Activated CD4-positive, alpha-beta memory T cell treated with anti-CD3 and anti-CD28 coated beads for 36 hours (primary cell): ENCODE results near the gene RING1. TPM values are rescaled to one million over a fixed set of nuclear protein-coding genes. Genes with fewer than 3 reads are reported as not detected.

ENCODE experiments used
- CTCF ChIA-PET: fragments of 350-600 bp; sonication (Branson Sonifier 250); formaldehyde crosslinking; loops from one replicate; lab custom pipeline; 2021; ENCODE audit warnings: antibody characterized with exemption, inconsistent platforms; lab: Charles Lee
- POLR2A ChIA-PET: fragments of 350-600 bp; sonication (Branson Sonifier 250); formaldehyde crosslinking; loops from one replicate; lab custom pipeline; 2021; ENCODE audit warnings: antibody characterized with exemption; lab: Charles Lee
- DNase-seq: peaks from one replicate; pipeline ENCODE4 v3.0.0-alpha.2; 2020
- H3K27ac Mint-ChIP-seq: one replicate; pipeline ENCODE4 v1.8.0; 2021; ENCODE audit warnings: mixed read lengths
- H3K27me3 Mint-ChIP-seq: one replicate; pipeline ENCODE4 v1.8.0; 2021; ENCODE audit warnings: mixed read lengths
- H3K36me3 Mint-ChIP-seq: one replicate; pipeline ENCODE4 v1.8.0; 2021; ENCODE audit warnings: mixed read lengths
- H3K4me1 Mint-ChIP-seq: one replicate; pipeline ENCODE4 v1.8.0; 2021; ENCODE audit warnings: low read depth, mixed read lengths
- H3K4me3 Mint-ChIP-seq: one replicate; pipeline ENCODE4 v1.8.0; 2021; ENCODE audit warnings: mild to moderate bottlenecking, mixed read lengths
- H3K9me3 Mint-ChIP-seq: one replicate; pipeline ENCODE4 v1.8.0; 2021; ENCODE audit warnings: mixed read lengths
- intact Hi-C: fragments of 100-400 bp; cut with micrococcal nuclease; formaldehyde crosslinking; loops from one replicate; pipeline ENCODE4 v1.15.1; 2023
- total RNA-seq, 2 experiments: library from RNA; stranded (reverse); gene quantifications; one replicate each; pipeline ENCODE4 v1.2.3, GENCODE V29; 2021

RING1 gene
- total RNA-seq, 2 experiments from 2014 or later, result 25.4 to 28.4 TPM

GRCh38 chr6:33167374-33168283 lies 40.7 kb upstream of the RING1 start:
- DNase-seq, result no peak
- ChIA-PET POLR2A (no interaction called here), CTCF (no interaction called here)
- no peak overlapping the region for H3K4me3 Mint-ChIP-seq
- H3K9me3 Mint-ChIP-seq, result no peaks in the 10 kb centered on the region
- intact Hi-C loops, result no loop called here
- no peaks in the 10 kb centered on the region for H3K36me3 Mint-ChIP-seq
- H3K27ac Mint-ChIP-seq, result no peak overlapping the region
- peaks cover 2% of the 10 kb centered on the region for H3K27me3 Mint-ChIP-seq
- no peaks in the 10 kb centered on the region for H3K4me1 Mint-ChIP-seq

DNA sequence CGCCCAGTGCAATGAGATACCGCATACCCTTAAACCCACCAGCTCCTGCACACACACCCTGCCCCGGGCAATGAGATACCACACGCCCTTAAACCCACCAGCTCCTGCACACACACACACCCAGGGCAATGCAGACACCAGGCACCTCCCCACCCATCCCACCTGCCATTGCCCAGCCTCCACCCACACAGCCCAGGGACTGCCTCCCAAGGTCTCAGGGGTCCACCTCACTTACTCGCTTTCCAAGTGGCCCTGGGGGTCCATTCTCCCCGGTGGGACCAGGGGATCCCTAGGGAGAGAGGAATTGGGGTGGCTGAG lies 40.1 kb upstream of the RING1 start:
- intact Hi-C loops, result no loop called here
- Mint-ChIP-seq H3K36me3 (no peaks in the 10 kb centered on the region), H3K9me3 (no peaks in the 10 kb centered on the region), H3K27me3 (peaks cover 6% of the 10 kb centered on the region), H3K4me3 (no peak overlapping the region), H3K27ac (no peak overlapping the region), H3K4me1 (no peaks in the 10 kb centered on the region)
- ChIA-PET POLR2A (no interaction called here), CTCF (no interaction called here)
- no peak for DNase-seq

GRCh38 chr6:33168639-33169038 lies 39.7 kb upstream of the RING1 start:
- no peaks in the 10 kb centered on the region for H3K4me1 Mint-ChIP-seq
- no peaks in the 10 kb centered on the region for H3K36me3 Mint-ChIP-seq
- no peaks in the 10 kb centered on the region for H3K9me3 Mint-ChIP-seq
- CTCF ChIA-PET, result no interaction called here
- DNase-seq, result no peak
- POLR2A ChIA-PET, result no interaction called here
- no peak overlapping the region for H3K27ac Mint-ChIP-seq
- peaks cover 7% of the 10 kb centered on the region for H3K27me3 Mint-ChIP-seq
- H3K4me3 Mint-ChIP-seq, result no peak overlapping the region
- intact Hi-C loops, result no loop called here

- peaks cover 5% of the 10 kb centered on the region for H3K27me3 Mint-ChIP-seq
- H3K9me3 Mint-ChIP-seq, result no peaks in the 10 kb centered on the region
- no peak for DNase-seq
- no peaks in the 10 kb centered on the region for H3K36me3 Mint-ChIP-seq
- no peak overlapping the region for H3K4me3 Mint-ChIP-seq
- intact Hi-C loops, result no loop called here
- POLR2A ChIA-PET, result no interaction called here
- CTCF ChIA-PET, result interaction anchor here (1.3 kb wide), 1 partner anchor 8 kb away, joined by 3 read pairs; no protein-coding TSS in a partner anchor
- no peaks in the 10 kb centered on the region for H3K4me1 Mint-ChIP-seq
- no peak overlapping the region for H3K27ac Mint-ChIP-seq
Measured at GRCh38 chr6:33169291-33170175, 38.8 kb upstream of the RING1 start.

DNA sequence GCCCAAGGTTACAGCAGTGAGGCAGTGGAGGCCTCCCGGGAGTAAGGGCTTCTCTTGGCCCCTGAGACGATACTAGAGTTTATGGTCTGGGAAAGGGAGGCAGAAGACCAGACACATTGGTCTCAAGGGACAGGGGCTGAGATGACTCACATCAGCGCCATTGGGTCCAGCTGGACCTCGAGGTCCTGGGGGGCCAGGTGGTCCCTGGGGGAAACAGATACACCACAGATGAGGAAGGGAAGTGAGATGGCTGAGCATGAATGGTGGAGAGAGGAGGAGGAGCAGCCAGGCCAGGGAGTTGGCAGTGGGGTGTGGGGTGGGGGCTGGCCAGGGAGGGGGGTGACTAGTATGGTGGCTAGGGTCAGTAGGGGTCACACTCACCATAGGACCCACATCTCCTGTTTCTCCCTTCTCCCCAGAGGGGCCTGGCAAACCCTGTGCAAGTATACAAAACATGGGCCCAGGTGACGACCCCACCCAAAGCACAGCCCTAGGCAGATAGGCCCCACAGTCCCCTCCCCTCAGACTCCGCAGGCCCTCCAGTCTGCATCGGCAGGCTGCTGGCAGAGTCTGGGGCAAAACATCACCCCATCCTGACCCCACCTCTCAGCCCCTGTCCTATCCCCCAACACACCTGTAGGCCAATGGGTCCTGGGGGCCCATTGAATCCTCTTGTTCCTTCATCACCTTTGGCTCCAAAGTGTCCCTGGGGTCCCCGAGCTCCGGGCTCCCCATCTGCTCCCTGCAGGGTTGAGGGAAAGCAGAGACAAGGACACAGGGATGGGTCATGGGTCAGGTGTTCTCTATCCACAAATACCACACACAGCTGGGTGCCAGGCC lies 37.9 kb upstream of the RING1 start:
- CTCF ChIA-PET, result interaction anchor here (1.3 kb wide), 1 partner anchor 9 kb away, joined by 3 read pairs; no protein-coding TSS in a partner anchor
- no peak overlapping the region for H3K27ac Mint-ChIP-seq

DNA sequence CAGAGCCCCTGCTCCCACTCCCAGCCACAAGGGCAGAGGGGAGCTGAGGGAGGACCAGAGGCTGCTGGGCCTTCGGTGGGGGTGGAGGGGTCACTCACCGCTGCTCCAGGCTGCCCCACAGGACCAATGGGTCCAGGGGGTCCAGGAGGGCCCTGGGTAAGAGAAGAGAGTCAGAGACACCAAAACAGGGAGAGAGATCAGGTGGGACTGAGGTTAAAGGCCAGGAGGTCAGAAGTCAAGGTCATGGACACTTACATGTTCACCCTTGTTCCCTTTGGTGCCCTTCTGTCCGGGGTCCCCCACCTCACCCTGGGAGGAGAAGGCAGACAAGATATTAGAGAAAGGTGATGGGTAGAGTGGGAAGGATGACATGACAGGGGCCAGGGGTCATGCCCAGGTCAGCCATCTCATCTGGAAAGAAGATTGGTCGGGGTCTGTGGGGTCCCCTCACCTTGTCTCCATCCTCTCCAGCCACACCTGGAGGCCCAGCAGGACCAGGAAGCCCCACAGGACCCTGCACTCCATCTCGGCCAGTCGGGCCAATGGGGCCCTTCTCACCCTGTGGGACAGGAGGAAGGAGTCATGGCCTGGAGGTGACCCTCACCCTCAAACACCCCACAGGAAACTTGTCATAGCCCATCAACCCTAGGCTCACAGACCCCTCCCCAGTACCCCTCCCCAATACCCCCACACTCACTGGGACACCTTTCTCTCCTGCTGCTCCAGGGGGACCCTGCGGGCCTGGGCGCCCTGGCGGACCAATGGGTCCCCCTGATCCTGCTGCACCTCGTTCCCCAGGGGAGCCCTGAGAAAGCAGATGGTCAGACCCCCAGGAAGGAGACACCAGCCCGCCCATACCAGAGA lies 37.1 kb upstream of the RING1 start:
- H3K9me3 Mint-ChIP-seq, result no peaks in the 10 kb centered on the region
- H3K27ac Mint-ChIP-seq, result no peak overlapping the region
- ChIA-PET CTCF (interaction anchor here (1.3 to 4.0 kb wide), 2 partner anchors 10 kb away, joined by 3 to 18 read pairs; no protein-coding TSS in a partner anchor), POLR2A (no interaction called here)
- intact Hi-C loops, result no loop called here
- no peak overlapping the region for H3K4me3 Mint-ChIP-seq
- peaks cover 7% of the 10 kb centered on the region for H3K27me3 Mint-ChIP-seq
- DNase-seq, result no peak
- no peaks in the 10 kb centered on the region for H3K4me1 Mint-ChIP-seq
- no peaks in the 10 kb centered on the region for H3K36me3 Mint-ChIP-seq

More for the DNA sequence above, 37.9 kb upstream of the RING1 start:
- Mint-ChIP-seq H3K4me3 (no peak overlapping the region), H3K4me1 (no peaks in the 10 kb centered on the region), H3K27me3 (peaks cover 5% of the 10 kb centered on the region), H3K36me3 (no peaks in the 10 kb centered on the region), H3K9me3 (no peaks in the 10 kb centered on the region)
- intact Hi-C loops, result no loop called here
- POLR2A ChIA-PET, result no interaction called here
- no peak for DNase-seq

- intact Hi-C loops, result no loop called here
- H3K4me1 Mint-ChIP-seq, result no peaks in the 10 kb centered on the region
- no peak for DNase-seq
- H3K4me3 Mint-ChIP-seq, result no peak overlapping the region
- peaks cover 7% of the 10 kb centered on the region for H3K27me3 Mint-ChIP-seq
- H3K9me3 Mint-ChIP-seq, result no peaks in the 10 kb centered on the region
- H3K36me3 Mint-ChIP-seq, result no peaks in the 10 kb centered on the region
- CTCF ChIA-PET, result interaction anchor here (0.7 to 4.0 kb wide), 3 partner anchors 11 to 26 kb away, joined by 3 to 18 read pairs (median 3); no protein-coding TSS in a partner anchor
- H3K27ac Mint-ChIP-seq, result no peak overlapping the region
- POLR2A ChIA-PET, result no interaction called here
Measured at GRCh38 chr6:33171880-33172687, 36.2 kb upstream of the RING1 start.

GRCh38 chr6:33172688-33173534 lies 35.4 kb upstream of the RING1 start:
- peak; percentile 15 for DNase-seq
- CTCF ChIA-PET, result interaction anchor here (0.7 to 4.0 kb wide), 5 partner anchors 12 to 218 kb away, joined by 3 to 18 read pairs (median 3); no protein-coding TSS in a partner anchor
- Mint-ChIP-seq H3K9me3 (no peaks in the 10 kb centered on the region), H3K4me3 (no peak overlapping the region), H3K4me1 (no peaks in the 10 kb centered on the region), H3K27ac (no peak overlapping the region), H3K27me3 (peaks cover 7% of the 10 kb centered on the region), H3K36me3 (no peaks in the 10 kb centered on the region)
- POLR2A ChIA-PET, result no interaction called here
- intact Hi-C loops, result no loop called here

DNA sequence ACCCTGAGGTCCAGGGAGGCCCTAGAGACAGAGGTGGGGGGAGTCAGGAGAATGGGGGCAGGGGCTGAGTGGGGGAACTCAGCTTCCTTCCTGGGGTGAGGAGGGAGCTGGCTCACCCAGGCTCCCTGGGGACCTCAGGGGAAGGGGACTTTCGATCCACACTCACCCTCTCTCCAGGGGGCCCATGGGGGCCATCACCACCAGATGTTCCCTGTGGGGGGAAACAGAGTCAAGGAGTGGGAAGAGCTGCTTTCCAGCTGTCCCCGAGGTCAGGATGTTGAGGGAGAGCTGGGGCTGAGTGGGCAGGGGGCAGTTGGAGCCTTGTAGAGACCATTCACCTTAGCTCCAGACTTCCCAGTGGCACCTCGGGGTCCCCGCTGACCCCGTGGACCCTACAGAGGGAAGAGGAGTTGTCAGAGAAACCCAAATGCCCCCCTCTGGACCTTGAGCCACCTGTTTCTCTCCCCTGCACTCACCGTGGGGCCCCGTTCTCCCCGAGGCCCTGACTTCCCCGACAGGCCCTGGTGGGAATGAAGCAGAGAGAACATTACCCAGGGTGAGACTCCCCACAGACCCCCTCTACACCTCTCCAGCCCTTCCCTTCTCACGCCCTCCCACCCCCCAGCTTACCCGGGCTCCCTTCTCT lies 34.6 kb upstream of the RING1 start:
- ChIA-PET CTCF (interaction anchor here (1.1 to 4.0 kb wide), 4 partner anchors 12 to 217 kb away, joined by 3 to 18 read pairs (median 6); no protein-coding TSS in a partner anchor), POLR2A (no interaction called here)
- Mint-ChIP-seq H3K9me3 (no peaks in the 10 kb centered on the region), H3K27ac (no peak overlapping the region), H3K36me3 (no peaks in the 10 kb centered on the region), H3K4me3 (no peak overlapping the region), H3K27me3 (peaks cover 7% of the 10 kb centered on the region), H3K4me1 (no peaks in the 10 kb centered on the region)
- DNase-seq, result no peak
- intact Hi-C loops, result no loop called here
